Endothelial cell (in vitro differentiated cells): ENCODE measurements around the gene ZNF555. TPM values are rescaled to one million over a fixed set of nuclear protein-coding genes. Genes with fewer than 3 reads are reported as not detected.

Source experiments
- DNase-seq: peaks from one replicate; pipeline ENCODE4 v3.0.0; 2021; ENCODE audit warnings: low spot score
- H3K27ac Mint-ChIP-seq: one replicate; pipeline ENCODE4 v1.8.0; 2021; ENCODE audit warnings: mixed read lengths, inconsistent platforms; ENCODE audit not compliant: unreplicated experiment
- H3K27me3 Mint-ChIP-seq: one replicate; pipeline ENCODE4 v1.8.0; 2021; ENCODE audit warnings: mild to moderate bottlenecking, moderate library complexity, mixed read lengths, inconsistent platforms; ENCODE audit not compliant: unreplicated experiment
- H3K36me3 Mint-ChIP-seq: one replicate; pipeline ENCODE4 v1.8.0; 2021; ENCODE audit warnings: mild to moderate bottlenecking, low read depth, mixed read lengths, inconsistent platforms; ENCODE audit not compliant: unreplicated experiment
- H3K4me1 Mint-ChIP-seq: one replicate; pipeline ENCODE4 v1.8.0; 2021; ENCODE audit warnings: mild to moderate bottlenecking, mixed read lengths, inconsistent platforms; ENCODE audit not compliant: unreplicated experiment
- H3K4me3 Mint-ChIP-seq: one replicate; pipeline ENCODE4 v1.8.0; 2021; ENCODE audit warnings: mild to moderate bottlenecking, mixed read lengths, inconsistent platforms; ENCODE audit not compliant: unreplicated experiment
- H3K9me3 Mint-ChIP-seq: one replicate; pipeline ENCODE4 v1.8.0; 2021; ENCODE audit warnings: mixed read lengths, inconsistent platforms; ENCODE audit not compliant: unreplicated experiment
- CTCF ChIP-seq: fragments of 200-600 bp; sonication (generic); IDR thresholded peaks from one replicate; pipeline ENCODE4 v1.5.0; 2021; ENCODE audit warnings: antibody characterized with exemption; ENCODE audit not compliant: unreplicated experiment
- total RNA-seq: library from RNA; stranded (reverse); fragmentation: NEBNext Ultra II Directional; extraction: Animal tissue kit (Norgen Biotek cat#: 25700); gene quantifications from one replicate; pipeline ENCODE4 v1.2.1, GENCODE V29; 2021; ENCODE audit not compliant: unreplicated experiment

Gene ZNF555
- total RNA-seq, 1 donor from 2014 or later: 13.9 TPM

- no peak overlapping the region for H3K4me3 Mint-ChIP-seq
- H3K36me3 Mint-ChIP-seq: peaks cover 48% of the 10 kb centered on the region
- DNase-seq: no peak
- no peaks in the 10 kb centered on the region for H3K4me1 Mint-ChIP-seq
- no peak for TF ChIP-seq CTCF
- H3K27me3 Mint-ChIP-seq: peaks cover 19% of the 10 kb centered on the region
- no peak overlapping the region for H3K27ac Mint-ChIP-seq
- H3K9me3 Mint-ChIP-seq: peaks cover 25% of the 10 kb centered on the region
These were observed 17.6 kb downstream of the ZNF555 start for GRCh38 chr19:2858864-2859263.

GRCh38 chr19:2863816-2864215 is 22.5 kb downstream of the ZNF555 start:
- no peak overlapping the region for H3K27ac Mint-ChIP-seq

GRCh38 chr19:2865334-2866100 is 24.2 kb downstream of the ZNF555 start:
- DNase-seq: no peak
- Mint-ChIP-seq H3K9me3 (peaks cover 21% of the 10 kb centered on the region), H3K27me3 (peaks cover 11% of the 10 kb centered on the region), H3K4me1 (no peaks in the 10 kb centered on the region), H3K27ac (no peak overlapping the region), H3K36me3 (peaks cover 18% of the 10 kb centered on the region), H3K4me3 (no peak overlapping the region)
- no peak for TF ChIP-seq CTCF

More at GRCh38 chr19:2863816-2864215, 22.5 kb downstream of the ZNF555 start:
- H3K27me3 Mint-ChIP-seq: peaks cover 12% of the 10 kb centered on the region
- H3K9me3 Mint-ChIP-seq: peaks cover 21% of the 10 kb centered on the region
- no peak overlapping the region for H3K4me3 Mint-ChIP-seq
- no peak for TF ChIP-seq CTCF
- peaks cover 26% of the 10 kb centered on the region for H3K36me3 Mint-ChIP-seq
- H3K4me1 Mint-ChIP-seq: no peaks in the 10 kb centered on the region
- DNase-seq: no peak

GRCh38 chr19:2866495-2867024 is 25.3 kb downstream of the ZNF555 start:
- no peak overlapping the region for H3K27ac Mint-ChIP-seq
- peaks cover 21% of the 10 kb centered on the region for H3K9me3 Mint-ChIP-seq
- H3K27me3 Mint-ChIP-seq: peaks cover 11% of the 10 kb centered on the region
- no peak for TF ChIP-seq CTCF
- no peaks in the 10 kb centered on the region for H3K4me1 Mint-ChIP-seq
- DNase-seq: no peak
- H3K36me3 Mint-ChIP-seq: peaks cover 23% of the 10 kb centered on the region
- H3K4me3 Mint-ChIP-seq: no peak overlapping the region
